Fibroblast of the aortic adventitia (primary cell): Measurements from ENCODE around the gene FARP1. TPM values are rescaled to one million over a fixed set of nuclear protein-coding genes. Genes with fewer than 3 reads are reported as not detected.
A peak's percentile ranks its signal among the peaks of the same experiment; 100 is the strongest.

Experiments
- DNase-seq: peaks from one replicate; pipeline ENCODE4 v3.0.0-alpha.2; 2010; ENCODE audit warnings: low read depth
- H3K4me3 ChIP-seq: 2 replicates; pipeline ENCODE4 v1.5.1; 2011; ENCODE audit warnings: low read depth, mild to moderate bottlenecking, control low read depth, low read length, moderate library complexity
- total RNA-seq: library from RNA; depleted of rRNA; stranded (reverse); fragments of >200 nt; gene quantifications from 2 replicates; pipeline ENCODE4 v1.2.3, GENCODE V29; 2012; ENCODE audit warnings: low replicate concordance
- TF ChIP-seq, protein P1 (sequence below): IDR thresholded peaks from 2 replicates; pipeline ENCODE4 v1.5.1; 2011; ENCODE audit warnings: mild to moderate bottlenecking, low read length, control low read depth, inconsistent platforms; ENCODE audit not compliant: insufficient read depth

The FARP1 gene
- total RNA-seq, 1 donor, result 16.2 TPM

DNA sequence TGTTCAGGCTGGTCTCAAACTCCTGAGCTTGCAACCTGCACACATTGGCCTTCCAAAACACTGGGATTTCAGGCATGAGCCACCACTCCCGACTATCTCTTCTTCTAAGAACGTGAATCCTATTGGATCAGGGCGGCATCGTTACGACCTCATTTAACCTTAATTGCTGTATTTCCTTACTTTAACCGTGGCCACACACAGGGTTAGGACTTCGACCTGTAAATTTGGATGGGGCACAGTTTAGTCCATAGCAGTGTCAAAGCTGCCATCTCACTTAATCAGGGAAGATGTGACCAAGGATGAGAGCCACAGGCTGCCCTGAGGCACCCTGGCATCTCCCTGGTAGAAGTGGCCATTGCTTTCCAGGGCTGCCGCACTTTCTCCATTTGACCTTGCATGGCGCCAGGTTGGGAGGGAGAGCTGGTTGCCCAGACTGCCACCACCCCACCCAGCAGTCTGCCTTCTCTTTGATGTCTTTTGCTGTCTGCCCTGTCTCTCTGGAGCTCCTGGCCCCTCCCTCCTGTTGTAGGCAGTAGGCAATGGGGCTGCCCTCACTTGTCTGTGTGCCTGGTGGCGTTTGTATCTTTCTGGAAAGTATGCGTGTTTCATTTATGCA lies 175.5 kb downstream of the FARP1 start:
- TF ChIP-seq, protein P1, sequence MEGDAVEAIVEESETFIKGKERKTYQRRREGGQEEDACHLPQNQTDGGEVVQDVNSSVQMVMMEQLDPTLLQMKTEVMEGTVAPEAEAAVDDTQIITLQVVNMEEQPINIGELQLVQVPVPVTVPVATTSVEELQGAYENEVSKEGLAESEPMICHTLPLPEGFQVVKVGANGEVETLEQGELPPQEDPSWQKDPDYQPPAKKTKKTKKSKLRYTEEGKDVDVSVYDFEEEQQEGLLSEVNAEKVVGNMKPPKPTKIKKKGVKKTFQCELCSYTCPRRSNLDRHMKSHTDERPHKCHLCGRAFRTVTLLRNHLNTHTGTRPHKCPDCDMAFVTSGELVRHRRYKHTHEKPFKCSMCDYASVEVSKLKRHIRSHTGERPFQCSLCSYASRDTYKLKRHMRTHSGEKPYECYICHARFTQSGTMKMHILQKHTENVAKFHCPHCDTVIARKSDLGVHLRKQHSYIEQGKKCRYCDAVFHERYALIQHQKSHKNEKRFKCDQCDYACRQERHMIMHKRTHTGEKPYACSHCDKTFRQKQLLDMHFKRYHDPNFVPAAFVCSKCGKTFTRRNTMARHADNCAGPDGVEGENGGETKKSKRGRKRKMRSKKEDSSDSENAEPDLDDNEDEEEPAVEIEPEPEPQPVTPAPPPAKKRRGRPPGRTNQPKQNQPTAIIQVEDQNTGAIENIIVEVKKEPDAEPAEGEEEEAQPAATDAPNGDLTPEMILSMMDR, result no peak
- no peak for DNase-seq
- no peak overlapping the region for H3K4me3 ChIP-seq

DNA sequence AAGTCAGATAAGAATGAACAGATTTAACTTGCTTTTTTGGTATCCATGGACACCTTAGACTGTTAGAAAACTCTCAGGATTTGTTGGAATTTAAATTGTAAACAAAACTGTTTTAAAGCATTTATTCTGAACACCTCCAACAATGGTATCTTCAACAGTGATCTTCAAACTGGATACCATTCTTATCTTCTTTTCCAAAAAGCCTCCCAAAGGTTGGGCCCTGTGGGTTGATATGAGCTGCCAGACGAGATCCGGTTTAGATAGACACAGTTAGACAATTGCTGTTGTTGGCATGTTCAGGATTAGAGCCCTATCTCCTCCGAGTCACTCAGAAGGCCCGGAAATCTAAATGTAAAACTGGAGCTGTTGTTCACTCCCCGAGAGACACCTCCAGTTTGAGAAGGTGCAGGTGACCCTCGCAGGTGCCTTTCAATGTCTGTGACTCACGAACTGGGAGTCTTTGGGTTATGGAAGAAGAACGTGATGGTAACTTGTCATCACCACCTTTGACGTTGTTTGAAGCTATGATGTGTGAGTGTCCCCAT lies 177.7 kb downstream of the FARP1 start:
- DNase-seq, result no peak
- TF ChIP-seq, protein P1, result no peak
- H3K4me3 ChIP-seq, result no peak overlapping the region

DNA sequence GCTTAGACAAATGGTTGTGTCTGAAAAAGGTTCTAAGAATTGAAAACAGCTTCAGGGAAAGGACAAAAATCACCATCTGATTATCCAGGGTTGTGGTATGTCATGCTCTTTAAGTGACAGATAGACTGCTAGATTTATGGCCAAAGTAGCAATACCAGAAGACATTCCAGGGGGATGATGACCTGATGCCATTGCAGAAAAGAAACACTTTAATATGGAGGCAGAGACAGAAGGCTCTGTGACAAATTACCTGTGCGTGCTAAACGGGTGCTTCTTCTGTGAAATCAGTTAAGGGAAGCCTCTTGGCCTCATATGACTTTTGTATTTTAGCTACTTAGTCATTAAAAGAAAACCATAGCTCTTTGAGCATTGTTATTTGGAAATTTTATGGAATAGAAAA lies 178.5 kb downstream of the FARP1 start:
- TF ChIP-seq, protein P1, result no peak
- DNase-seq, result no peak
- H3K4me3 ChIP-seq, result no peak overlapping the region

DNA sequence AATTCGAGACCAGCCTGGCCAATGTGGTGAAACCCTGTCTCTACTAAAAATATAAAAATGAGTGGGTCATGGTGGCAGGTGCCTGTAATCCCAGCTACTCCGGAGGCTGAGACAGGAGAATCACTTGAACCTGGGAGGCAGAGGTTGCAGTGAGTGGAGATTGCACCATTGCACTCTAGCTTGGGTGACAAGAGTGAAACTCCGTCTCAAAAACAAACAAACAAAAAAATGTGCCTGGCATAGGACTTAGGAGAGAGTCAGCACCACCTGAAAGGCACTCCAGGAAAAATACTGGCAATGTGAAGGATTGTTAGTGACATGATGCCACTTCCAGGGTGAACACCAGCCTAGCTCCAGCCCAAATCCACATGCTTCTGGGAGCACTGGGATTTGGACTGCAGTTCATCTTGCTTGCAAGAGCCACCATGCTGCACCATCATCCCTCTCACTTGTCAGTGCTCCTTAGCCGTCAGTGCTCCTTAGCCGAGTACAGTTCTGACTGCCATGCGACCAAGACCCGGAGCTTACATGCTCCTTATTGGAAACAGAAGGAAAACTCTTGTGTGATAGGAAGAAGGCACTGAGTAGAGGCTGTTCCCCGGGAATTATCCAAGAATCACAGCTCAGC lies 179.3 kb downstream of the FARP1 start:
- TF ChIP-seq, protein P1, result no peak
- no peak overlapping the region for H3K4me3 ChIP-seq
- no peak for DNase-seq

DNA sequence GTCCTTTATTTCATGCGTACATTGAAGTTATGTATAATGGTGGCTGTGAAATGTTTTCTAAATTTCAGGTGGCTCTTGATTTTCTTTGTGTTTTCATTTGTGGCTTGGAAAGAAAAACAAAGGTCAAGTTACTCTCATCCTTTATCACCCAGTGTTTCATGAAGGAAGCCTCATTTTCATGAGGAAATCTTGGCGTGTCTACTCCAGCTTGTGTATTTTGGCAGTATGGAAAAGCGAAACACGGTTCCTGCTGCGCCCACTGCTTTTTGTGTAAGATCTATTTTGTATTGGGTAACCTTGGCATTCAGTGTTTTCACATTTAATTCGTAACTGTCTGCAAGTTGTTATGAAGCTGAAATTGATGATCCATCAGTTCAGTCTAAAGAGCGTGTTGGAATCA lies 181.2 kb downstream of the FARP1 start:
- no peak overlapping the region for H3K4me3 ChIP-seq
- peak; percentile 42 for DNase-seq
- TF ChIP-seq, protein P1, result no peak

DNA sequence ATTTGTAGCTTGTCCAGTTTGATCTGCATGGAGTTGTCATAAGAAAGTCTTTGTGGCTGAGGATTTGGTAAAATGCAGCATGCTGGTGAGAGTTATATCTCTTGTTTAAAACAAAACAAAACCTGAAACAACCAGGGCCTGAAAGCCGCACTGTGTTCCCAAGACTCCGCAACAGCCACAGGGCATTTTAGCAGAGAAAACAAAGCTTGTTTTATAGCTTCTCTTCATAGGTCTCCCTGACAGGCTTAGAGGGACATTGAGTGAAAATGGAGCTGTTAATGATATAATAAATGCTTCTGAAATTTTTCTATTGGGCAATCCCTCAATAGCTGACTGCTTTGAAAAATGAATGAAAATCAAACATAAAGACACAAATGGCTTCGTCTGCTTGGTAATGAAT lies 182.8 kb downstream of the FARP1 start:
- TF ChIP-seq, protein P1, result no peak
- DNase-seq, result no peak
- no peak overlapping the region for H3K4me3 ChIP-seq
